Smooth muscle cell (in vitro differentiated cells): Measurements from ENCODE around the gene TMC8. TPM values are rescaled to one million over a fixed set of nuclear protein-coding genes. Genes with fewer than 3 reads are reported as not detected.

Experiments used
- DNase-seq: peaks from one replicate; lab custom pipeline; 2025; ENCODE audit not compliant: unreplicated experiment; lab: John Stamatoyannopoulos, UW
- H2AFZ ChIP-seq: fragments of 200-600 bp; sonication (generic); 2 replicates; pipeline ENCODE4 v1.6.0; 2016; ENCODE audit warnings: antibody characterized with exemption, low read depth, mild to moderate bottlenecking
- H3F3A ChIP-seq: fragments of 200-600 bp; sonication (generic); 2 replicates; pipeline ENCODE4 v1.6.0; 2017; ENCODE audit warnings: antibody characterized with exemption, low read depth
- H3K27ac ChIP-seq: fragments of 200-600 bp; sonication (generic); 2 replicates; pipeline ENCODE4 v1.5.1; 2016; ENCODE audit warnings: low read depth, mild to moderate bottlenecking
- H3K27me3 ChIP-seq: fragments of 200-600 bp; sonication (generic); 2 replicates; pipeline ENCODE4 v1.6.1; 2016; ENCODE audit warnings: low read depth, mild to moderate bottlenecking
- H3K36me3 ChIP-seq: fragments of 200-600 bp; sonication (generic); 2 replicates; pipeline ENCODE4 v1.5.1; 2016; ENCODE audit warnings: low read depth
- H3K4me1 ChIP-seq: fragments of 200-600 bp; sonication (generic); 2 replicates; pipeline ENCODE4 v1.5.1; 2016; ENCODE audit warnings: low read depth
- H3K4me2 ChIP-seq: fragments of 200-600 bp; sonication (generic); 2 replicates; pipeline ENCODE4 v1.6.0; 2016; ENCODE audit warnings: mild to moderate bottlenecking
- H3K4me3 ChIP-seq: fragments of 200-600 bp; sonication (generic); 2 replicates; pipeline ENCODE4 v1.5.1; 2016; ENCODE audit warnings: mild to moderate bottlenecking
- H3K79me2 ChIP-seq: fragments of 200-600 bp; sonication (generic); 2 replicates; pipeline ENCODE4 v1.6.0; 2016; ENCODE audit warnings: low read depth, mild to moderate bottlenecking
- H3K9ac ChIP-seq: fragments of 200-600 bp; sonication (generic); 2 replicates; pipeline ENCODE4 v1.6.0; 2016; ENCODE audit warnings: low read depth
- H3K9me3 ChIP-seq: fragments of 200-600 bp; sonication (generic); replicated peaks from 2 replicates; pipeline ENCODE4 v1.5.1; 2016; ENCODE audit warnings: low read depth
- H4K20me1 ChIP-seq: fragments of 200-600 bp; sonication (generic); 2 replicates; pipeline ENCODE4 v1.6.0; 2016; ENCODE audit warnings: low read depth
- WGBS: methylation state at CpG from one replicate; pipeline ENCODE4 v1.1.7; 2016; ENCODE audit warnings: low lambda C conversion rate; 5-methylcytosine and 5-hydroxymethylcytosine counted together
- polyA plus RNA-seq: library from polyadenylated mRNA; unstranded; fragments of >200 nt; fragmentation: Nextera tagmentation; extraction: Ambion mirVana; gene quantifications from 2 replicates; pipeline ENCODE4 v1.2.1, GENCODE V29; 2016
- total RNA-seq: library from RNA; depleted of rRNA; stranded (reverse); fragments of >200 nt; gene quantifications from 2 replicates; pipeline ENCODE4 v1.2.3, GENCODE V29; 2014
- TF ChIP-seq, protein P1 (sequence below): fragments of 200-600 bp; sonication (generic); IDR thresholded peaks from 2 replicates; pipeline ENCODE4 v1.5.1; 2017; ENCODE audit warnings: borderline replicate concordance, mild to moderate bottlenecking, antibody characterized with exemption; ENCODE audit not compliant: insufficient read depth, poor library complexity, severe bottlenecking

The TMC8 gene
- total and polyA plus RNA-seq, 2 experiments from 2014 or later, result 0.27 to 0.38 TPM

DNA sequence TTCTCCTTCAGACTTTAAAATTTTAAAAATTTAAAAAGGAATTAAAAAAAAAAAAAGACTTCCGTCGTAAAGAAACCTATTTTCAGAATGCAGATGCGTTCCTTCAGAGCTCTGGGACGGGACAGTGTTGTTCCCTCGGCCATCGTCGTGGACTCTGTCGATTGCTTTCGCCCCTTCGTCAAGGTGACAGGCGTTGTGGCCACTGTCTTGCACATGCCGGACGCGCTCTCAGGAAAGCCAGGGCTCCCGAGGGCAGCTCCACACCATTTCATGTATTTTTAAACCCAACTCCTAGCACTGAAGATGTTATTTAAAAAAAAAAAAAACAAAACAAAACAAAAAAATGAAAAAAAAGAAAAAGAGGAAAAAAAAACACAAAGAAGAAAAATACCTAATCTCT, 24.4 kb upstream of the TMC8 start:
- no peaks in the 10 kb centered on the region for H3K79me2 ChIP-seq
- no peaks in the 10 kb centered on the region for H3K27me3 ChIP-seq
- H3K36me3 ChIP-seq, result no peaks in the 10 kb centered on the region
- H3K4me2 ChIP-seq, result no peak overlapping the region
- TF ChIP-seq, protein P1, sequence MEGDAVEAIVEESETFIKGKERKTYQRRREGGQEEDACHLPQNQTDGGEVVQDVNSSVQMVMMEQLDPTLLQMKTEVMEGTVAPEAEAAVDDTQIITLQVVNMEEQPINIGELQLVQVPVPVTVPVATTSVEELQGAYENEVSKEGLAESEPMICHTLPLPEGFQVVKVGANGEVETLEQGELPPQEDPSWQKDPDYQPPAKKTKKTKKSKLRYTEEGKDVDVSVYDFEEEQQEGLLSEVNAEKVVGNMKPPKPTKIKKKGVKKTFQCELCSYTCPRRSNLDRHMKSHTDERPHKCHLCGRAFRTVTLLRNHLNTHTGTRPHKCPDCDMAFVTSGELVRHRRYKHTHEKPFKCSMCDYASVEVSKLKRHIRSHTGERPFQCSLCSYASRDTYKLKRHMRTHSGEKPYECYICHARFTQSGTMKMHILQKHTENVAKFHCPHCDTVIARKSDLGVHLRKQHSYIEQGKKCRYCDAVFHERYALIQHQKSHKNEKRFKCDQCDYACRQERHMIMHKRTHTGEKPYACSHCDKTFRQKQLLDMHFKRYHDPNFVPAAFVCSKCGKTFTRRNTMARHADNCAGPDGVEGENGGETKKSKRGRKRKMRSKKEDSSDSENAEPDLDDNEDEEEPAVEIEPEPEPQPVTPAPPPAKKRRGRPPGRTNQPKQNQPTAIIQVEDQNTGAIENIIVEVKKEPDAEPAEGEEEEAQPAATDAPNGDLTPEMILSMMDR, result no peak
- no peaks in the 10 kb centered on the region for H4K20me1 ChIP-seq
- WGBS, result 97% methylated on average over 15 of the region's 15 CpGs
- no peak overlapping the region for H3K27ac ChIP-seq
- no peak overlapping the region for H2AFZ ChIP-seq
- no peak overlapping the region for H3K4me3 ChIP-seq
- no peaks in the 10 kb centered on the region for H3F3A ChIP-seq
- no peak for DNase-seq
- no peaks in the 10 kb centered on the region for H3K4me1 ChIP-seq
- H3K9me3 ChIP-seq, result no peaks in the 10 kb centered on the region
- H3K9ac ChIP-seq, result no peak overlapping the region

DNA sequence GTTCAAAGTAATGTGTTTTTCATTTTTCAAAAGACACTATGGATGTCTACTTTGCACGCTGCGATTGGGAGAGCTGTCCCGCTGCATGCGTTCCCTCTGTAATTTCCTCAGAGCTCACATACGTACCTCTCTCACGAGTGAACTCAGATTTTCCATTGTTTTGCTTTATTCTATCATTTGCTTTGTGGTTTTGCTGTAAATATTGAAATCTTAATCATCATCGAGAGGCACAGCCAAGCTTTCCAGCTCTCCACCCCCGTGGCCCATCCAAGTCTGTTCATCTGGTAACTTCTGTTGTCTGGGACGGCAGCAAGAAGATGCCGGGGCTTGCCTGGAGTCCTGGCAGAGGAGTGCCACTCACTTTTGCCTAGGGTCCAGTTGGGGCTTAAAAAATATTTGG, 23.1 kb upstream of the TMC8 start:
- H3K4me1 ChIP-seq, result no peaks in the 10 kb centered on the region
- H2AFZ ChIP-seq, result no peak overlapping the region
- no peaks in the 10 kb centered on the region for H4K20me1 ChIP-seq
- H3K4me3 ChIP-seq, result no peak overlapping the region
- TF ChIP-seq, protein P1, result no peak
- H3K9ac ChIP-seq, result no peak overlapping the region
- H3K36me3 ChIP-seq, result no peaks in the 10 kb centered on the region
- no peaks in the 10 kb centered on the region for H3F3A ChIP-seq
- DNase-seq, result no peak
- no peaks in the 10 kb centered on the region for H3K9me3 ChIP-seq
- no peaks in the 10 kb centered on the region for H3K79me2 ChIP-seq
- H3K27ac ChIP-seq, result no peak overlapping the region
- no peak overlapping the region for H3K4me2 ChIP-seq
- 89% methylated on average over 10 of the region's 10 CpGs for WGBS
- H3K27me3 ChIP-seq, result no peaks in the 10 kb centered on the region

DNA sequence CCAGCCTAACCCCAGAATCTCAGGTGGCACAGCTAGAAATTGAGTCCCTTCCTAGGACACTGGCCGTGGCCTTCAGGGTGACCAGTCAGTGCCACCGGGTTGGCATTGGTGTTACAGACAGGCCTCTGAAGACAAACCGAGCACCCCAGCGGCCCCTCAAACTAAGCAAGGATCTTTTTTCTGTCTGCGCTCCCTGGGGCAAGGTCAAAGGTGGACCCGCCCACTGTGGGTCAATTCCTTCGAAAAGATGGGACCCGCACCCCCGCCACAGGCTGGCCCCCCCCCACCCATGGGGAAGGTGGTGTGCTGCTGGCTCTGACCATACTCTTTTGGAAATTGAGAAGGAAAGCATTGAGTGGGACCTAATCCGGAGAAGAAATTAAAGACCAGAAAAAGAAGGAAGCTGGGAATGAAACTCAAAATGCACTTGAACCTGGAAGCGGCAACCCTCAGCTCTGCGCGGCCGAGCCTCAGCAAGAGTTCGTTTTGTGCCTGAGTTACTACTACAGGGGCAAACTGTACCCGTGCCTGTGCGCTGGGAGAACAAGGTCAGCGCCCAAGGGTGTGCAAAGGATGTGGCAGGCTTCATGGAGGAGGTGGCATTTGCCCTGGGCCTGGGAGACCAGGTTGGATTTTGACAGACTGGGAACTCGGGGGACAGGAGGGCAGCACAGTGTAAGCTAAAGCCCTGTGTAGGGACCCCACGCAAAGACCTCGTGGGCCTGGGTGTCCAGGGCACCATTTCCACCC, 22.4 kb upstream of the TMC8 start:
- Histone ChIP-seq H3K4me3 (no peak overlapping the region), H3K9me3 (no peaks in the 10 kb centered on the region)
- no peak for DNase-seq

More for the DNA sequence above, 22.4 kb upstream of the TMC8 start:
- Histone ChIP-seq H3K4me2 (no peak overlapping the region), H3F3A (no peaks in the 10 kb centered on the region), H3K4me1 (no peaks in the 10 kb centered on the region), H3K27ac (no peak overlapping the region), H3K36me3 (no peaks in the 10 kb centered on the region), H3K9ac (no peak overlapping the region), H4K20me1 (no peaks in the 10 kb centered on the region), H3K27me3 (no peaks in the 10 kb centered on the region), H3K79me2 (no peaks in the 10 kb centered on the region), H2AFZ (no peak overlapping the region)
- TF ChIP-seq, protein P1, result no peak
- WGBS, result 94% methylated on average over 21 of the region's 21 CpGs
